ENCODE measurements around the gene SNX30.

SNX30 gene

GRCh38 chr9:112793213-112793810, 42.8 kb downstream of the SNX30 start:
- no peak overlapping the region for H3K14ac ChIP-seq (ENCODE audit: low read length)
- H2BK12ac ChIP-seq (ENCODE audit: low read length), result no peak overlapping the region
- no peak overlapping the region for H3K18ac ChIP-seq (ENCODE audit: low read length)
- no peaks in the 10 kb centered on the region for H3K9me3 ChIP-seq (ENCODE audit: insufficient read depth, low read depth, low read length)
- H3K9ac ChIP-seq (ENCODE audit: low read length), result no peak overlapping the region
- no peak overlapping the region for H4K8ac ChIP-seq (ENCODE audit: low read depth, low read length)
- H3K36me3 ChIP-seq (ENCODE audit: control insufficient read depth in 1 of 2, insufficient read depth in 2 of 2, low read length in 2 of 2), result peaks cover 0 to 1% of the 10 kb centered on the region in 2 experiments
- no peak overlapping the region for H3K4ac ChIP-seq (ENCODE audit: low read depth, low read length)
- DNase-seq, result peak; percentile 31 to 62
- no peak overlapping the region for H2BK5ac ChIP-seq (ENCODE audit: low read depth, low read length, poor library complexity)
- no peak overlapping the region for H3K27ac ChIP-seq (ENCODE audit: low read depth, low read length)
- H3K79me1 ChIP-seq (ENCODE audit: low read length), result peaks cover 5% of the 10 kb centered on the region
- no peak overlapping the region for H4K12ac ChIP-seq (ENCODE audit: low read depth, low read length)
- no CpG with 5 or more reads among the region's 5 CpGs for WGBS (ENCODE audit: extremely low coverage, insufficient coverage, insufficient read length)
- no peaks in the 10 kb centered on the region for H3K79me2 ChIP-seq (ENCODE audit: control insufficient read depth, insufficient read depth, low read length, poor library complexity)
- H3K27me3 ChIP-seq (ENCODE audit: insufficient read depth, low read length), result no peaks in the 10 kb centered on the region
- H3K23ac ChIP-seq (ENCODE audit: low read length), result no peak overlapping the region
- no peak overlapping the region for H2AFZ ChIP-seq (ENCODE audit: insufficient read depth, low read length, poor library complexity)
- peaks cover 10 to 11% of the 10 kb centered on the region in 2 experiments for H3K4me1 ChIP-seq (ENCODE audit: control insufficient read depth in 1 of 2, insufficient read depth in 2 of 2, low read length in 2 of 2)
- H4K91ac ChIP-seq (ENCODE audit: low read depth, low read length), result no peak overlapping the region
- no peak overlapping the region for H3K4me3 ChIP-seq (ENCODE audit: low read depth, low read length)
- no peak overlapping the region for H2BK120ac ChIP-seq (ENCODE audit: insufficient read depth, low read length, poor library complexity)
- H2AK5ac ChIP-seq (ENCODE audit: low read length), result no peak overlapping the region
- no peak overlapping the region for H3K4me2 ChIP-seq (ENCODE audit: low read length)

- Histone ChIP-seq H3K9me3 (ENCODE audit: insufficient read depth, low read depth, low read length) (no peaks in the 10 kb centered on the region), H3K23ac (ENCODE audit: low read length) (no peak overlapping the region)
- DNase-seq, result no peak
Measured at GRCh38 chr9:112794731-112795130, 44.2 kb downstream of the SNX30 start.

DNA sequence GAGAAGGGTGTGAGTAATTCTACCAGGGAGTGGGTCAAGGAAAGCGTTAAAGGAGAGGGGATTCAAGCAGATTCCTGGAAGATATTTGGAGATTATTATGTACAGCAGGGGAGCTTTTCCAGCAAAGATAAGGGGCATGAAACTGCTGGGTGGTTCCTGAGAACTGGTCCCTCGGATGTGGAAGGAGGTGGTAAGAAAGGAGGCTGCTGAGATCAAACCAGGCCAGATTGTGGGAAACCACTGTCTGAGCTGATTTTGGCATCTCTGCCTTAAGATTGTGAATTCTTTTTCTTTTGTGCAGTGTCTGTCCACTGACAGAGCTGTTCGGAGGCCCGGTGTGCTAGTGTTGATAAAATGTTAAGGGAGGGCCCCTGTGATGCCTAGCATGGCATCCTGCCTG, 45.4 kb downstream of the SNX30 start:
- Histone ChIP-seq H2BK12ac (ENCODE audit: low read length) (no peak overlapping the region), H3K27me3 (ENCODE audit: insufficient read depth, low read length) (no peaks in the 10 kb centered on the region), H2AK5ac (ENCODE audit: low read length) (no peak overlapping the region), H4K8ac (ENCODE audit: low read depth, low read length) (no peak overlapping the region), H4K12ac (ENCODE audit: low read depth, low read length) (no peak overlapping the region), H3K79me2 (ENCODE audit: control insufficient read depth, insufficient read depth, low read length, poor library complexity) (no peaks in the 10 kb centered on the region), H3K4me3 (ENCODE audit: low read depth, low read length) (no peak overlapping the region), H3K79me1 (ENCODE audit: low read length) (no peaks in the 10 kb centered on the region), H3K4me2 (ENCODE audit: low read length) (no peak overlapping the region), H3K4me1 (ENCODE audit: control insufficient read depth in 1 of 2, insufficient read depth in 2 of 2, low read length in 2 of 2) (no peaks in the 10 kb centered on the region), H2AFZ (ENCODE audit: insufficient read depth, low read length, poor library complexity) (no peak overlapping the region), H3K36me3 (ENCODE audit: control insufficient read depth in 1 of 2, insufficient read depth in 2 of 2, low read length in 2 of 2) (peaks cover 0 to 1% of the 10 kb centered on the region in 2 experiments), H3K9ac (ENCODE audit: low read length) (no peak overlapping the region), H2BK120ac (ENCODE audit: insufficient read depth, low read length, poor library complexity) (no peak overlapping the region), H3K23ac (ENCODE audit: low read length) (no peak overlapping the region), H3K18ac (ENCODE audit: low read length) (no peak overlapping the region), H3K9me3 (ENCODE audit: insufficient read depth, low read depth, low read length) (no peaks in the 10 kb centered on the region), H3K4ac (ENCODE audit: low read depth, low read length) (no peak overlapping the region), H3K27ac (ENCODE audit: low read depth, low read length) (no peak overlapping the region), H3K14ac (ENCODE audit: low read length) (no peak overlapping the region), H4K91ac (ENCODE audit: low read depth, low read length) (no peak overlapping the region), H2BK5ac (ENCODE audit: low read depth, low read length, poor library complexity) (no peak overlapping the region)
- no CpG with 5 or more reads among the region's 4 CpGs for WGBS (ENCODE audit: extremely low coverage, insufficient coverage, insufficient read length)
- DNase-seq, result no peak

More at GRCh38 chr9:112794731-112795130, 44.2 kb downstream of the SNX30 start:
- no peak overlapping the region for H3K4me2 ChIP-seq (ENCODE audit: low read length)
- no peak overlapping the region for H3K9ac ChIP-seq (ENCODE audit: low read length)
- H3K36me3 ChIP-seq (ENCODE audit: control insufficient read depth in 1 of 2, insufficient read depth in 2 of 2, low read length in 2 of 2), result peaks cover 0 to 1% of the 10 kb centered on the region in 2 experiments
- H3K27me3 ChIP-seq (ENCODE audit: insufficient read depth, low read length), result no peaks in the 10 kb centered on the region
- no peak overlapping the region for H4K12ac ChIP-seq (ENCODE audit: low read depth, low read length)
- no peak overlapping the region for H3K18ac ChIP-seq (ENCODE audit: low read length)
- H3K4me1 ChIP-seq (ENCODE audit: control insufficient read depth in 1 of 2, insufficient read depth in 2 of 2, low read length in 2 of 2), result peaks cover 3% of the 10 kb centered on the region in 2 experiments
- H3K27ac ChIP-seq (ENCODE audit: low read depth, low read length), result no peak overlapping the region
- no peak overlapping the region for H3K4ac ChIP-seq (ENCODE audit: low read depth, low read length)
- H4K8ac ChIP-seq (ENCODE audit: low read depth, low read length), result no peak overlapping the region
- H2BK120ac ChIP-seq (ENCODE audit: insufficient read depth, low read length, poor library complexity), result no peak overlapping the region
- no peak overlapping the region for H3K14ac ChIP-seq (ENCODE audit: low read length)
- no peak overlapping the region for H2AFZ ChIP-seq (ENCODE audit: insufficient read depth, low read length, poor library complexity)
- H2AK5ac ChIP-seq (ENCODE audit: low read length), result no peak overlapping the region
- no peaks in the 10 kb centered on the region for H3K79me1 ChIP-seq (ENCODE audit: low read length)
- no peak overlapping the region for H2BK5ac ChIP-seq (ENCODE audit: low read depth, low read length, poor library complexity)
- H4K91ac ChIP-seq (ENCODE audit: low read depth, low read length), result no peak overlapping the region
- no peak overlapping the region for H3K4me3 ChIP-seq (ENCODE audit: low read depth, low read length)
- no peaks in the 10 kb centered on the region for H3K79me2 ChIP-seq (ENCODE audit: control insufficient read depth, insufficient read depth, low read length, poor library complexity)
- H2BK12ac ChIP-seq (ENCODE audit: low read length), result no peak overlapping the region

DNA sequence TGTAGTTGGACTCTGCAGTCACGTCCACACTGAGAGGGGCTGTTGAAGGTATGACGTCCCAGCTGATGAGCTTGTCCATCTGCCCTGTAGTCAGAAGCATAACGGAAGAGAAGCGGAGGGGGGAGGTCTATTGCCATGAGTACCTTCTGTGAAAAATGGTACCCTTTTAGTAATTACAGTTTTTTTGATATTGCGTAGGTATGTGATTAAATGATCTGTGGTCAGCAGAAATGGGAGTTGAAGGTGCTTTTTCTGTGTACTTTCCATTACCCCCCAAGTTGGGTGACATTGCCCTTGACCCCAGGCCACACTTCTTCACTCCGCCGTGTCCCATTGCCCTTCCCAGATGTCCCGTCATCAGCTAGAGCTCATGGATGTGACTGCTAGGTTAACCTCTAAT, 45.9 kb downstream of the SNX30 start:
- Histone ChIP-seq H2BK12ac (ENCODE audit: low read length) (no peak overlapping the region), H3K36me3 (ENCODE audit: control insufficient read depth in 1 of 2, insufficient read depth in 2 of 2, low read length in 2 of 2) (peaks cover 0 to 1% of the 10 kb centered on the region in 2 experiments), H3K27me3 (ENCODE audit: insufficient read depth, low read length) (no peaks in the 10 kb centered on the region), H2AK5ac (ENCODE audit: low read length) (no peak overlapping the region), H3K79me1 (ENCODE audit: low read length) (no peaks in the 10 kb centered on the region), H3K18ac (ENCODE audit: low read length) (no peak overlapping the region), H2BK120ac (ENCODE audit: insufficient read depth, low read length, poor library complexity) (no peak overlapping the region), H2AFZ (ENCODE audit: insufficient read depth, low read length, poor library complexity) (no peak overlapping the region), H4K12ac (ENCODE audit: low read depth, low read length) (no peak overlapping the region), H2BK5ac (ENCODE audit: low read depth, low read length, poor library complexity) (no peak overlapping the region), H3K27ac (ENCODE audit: low read depth, low read length) (no peak overlapping the region), H4K8ac (ENCODE audit: low read depth, low read length) (no peak overlapping the region), H4K91ac (ENCODE audit: low read depth, low read length) (no peak overlapping the region), H3K23ac (ENCODE audit: low read length) (no peak overlapping the region), H3K4me1 (ENCODE audit: control insufficient read depth in 1 of 2, insufficient read depth in 2 of 2, low read length in 2 of 2) (no peaks in the 10 kb centered on the region), H3K9ac (ENCODE audit: low read length) (no peak overlapping the region), H3K14ac (ENCODE audit: low read length) (no peak overlapping the region), H3K9me3 (ENCODE audit: insufficient read depth, low read depth, low read length) (no peaks in the 10 kb centered on the region), H3K4me2 (ENCODE audit: low read length) (no peak overlapping the region), H3K79me2 (ENCODE audit: control insufficient read depth, insufficient read depth, low read length, poor library complexity) (no peaks in the 10 kb centered on the region), H3K4me3 (ENCODE audit: low read depth, low read length) (no peak overlapping the region), H3K4ac (ENCODE audit: low read depth, low read length) (no peak overlapping the region)
- no CpG with 5 or more reads among the region's 8 CpGs for WGBS (ENCODE audit: extremely low coverage, insufficient coverage, insufficient read length)
- no peak for DNase-seq
